ENCODE measurements around the gene ACSL3.
A peak's percentile ranks its signal among the peaks of the same experiment; 100 is the strongest.
"Not testable (repeated sequence)": the region's sequence is repeated elsewhere in the genome, so short reads cannot be mapped to it uniquely, and the experiment has no call there.

Gene ACSL3

GRCh38 chr2:222912117-222912516 lies 51.3 kb downstream of the ACSL3 start:
- DNase-seq (ENCODE audit: low read depth in 2 of 2): peak; percentile 53 to 57

GRCh38 chr2:222912776-222913175 lies 51.9 kb downstream of the ACSL3 start:
- no peak for DNase-seq (ENCODE audit: low read depth in 2 of 2)

DNA sequence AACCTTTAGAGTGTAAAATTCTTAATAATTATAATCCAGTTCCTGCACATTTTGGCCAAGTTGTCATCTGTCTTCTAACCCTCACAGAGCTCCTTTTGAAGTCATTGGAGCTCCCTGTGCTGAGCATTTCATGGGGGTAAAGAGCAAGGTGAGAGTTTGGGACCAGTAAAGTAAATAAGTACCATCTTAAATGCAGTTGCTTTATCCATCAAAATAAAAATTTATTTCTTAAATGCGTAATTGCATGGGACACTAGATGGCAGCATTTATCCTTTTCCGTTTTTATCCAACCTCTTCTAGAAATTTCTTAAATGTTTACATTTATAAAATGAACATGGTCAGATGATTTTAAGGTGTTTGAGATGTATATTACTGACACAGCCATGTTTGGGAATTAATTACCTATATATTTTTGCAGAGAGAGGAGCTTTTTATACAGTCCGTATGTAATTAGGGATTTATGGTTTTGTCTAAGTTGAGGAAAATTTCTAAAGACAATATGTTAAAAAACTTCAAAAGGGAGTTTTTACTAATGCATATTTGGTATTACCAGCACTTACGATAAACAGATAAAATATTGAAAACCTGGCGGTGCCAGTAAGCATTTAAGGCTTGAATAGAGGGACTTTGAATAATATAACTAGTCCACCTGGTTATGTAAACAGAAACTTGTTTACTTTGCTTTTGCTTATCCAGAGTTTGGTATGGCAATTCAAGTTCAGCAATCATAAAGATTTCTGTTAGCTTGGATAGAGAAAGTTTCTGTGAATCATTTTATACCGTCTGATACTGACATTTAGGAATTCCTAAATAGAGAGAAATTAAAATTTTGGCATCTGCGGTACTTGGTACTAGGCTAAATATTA lies 54.5 kb downstream of the ACSL3 start:
- no peak for DNase-seq (ENCODE audit: low read depth in 2 of 2)

DNA sequence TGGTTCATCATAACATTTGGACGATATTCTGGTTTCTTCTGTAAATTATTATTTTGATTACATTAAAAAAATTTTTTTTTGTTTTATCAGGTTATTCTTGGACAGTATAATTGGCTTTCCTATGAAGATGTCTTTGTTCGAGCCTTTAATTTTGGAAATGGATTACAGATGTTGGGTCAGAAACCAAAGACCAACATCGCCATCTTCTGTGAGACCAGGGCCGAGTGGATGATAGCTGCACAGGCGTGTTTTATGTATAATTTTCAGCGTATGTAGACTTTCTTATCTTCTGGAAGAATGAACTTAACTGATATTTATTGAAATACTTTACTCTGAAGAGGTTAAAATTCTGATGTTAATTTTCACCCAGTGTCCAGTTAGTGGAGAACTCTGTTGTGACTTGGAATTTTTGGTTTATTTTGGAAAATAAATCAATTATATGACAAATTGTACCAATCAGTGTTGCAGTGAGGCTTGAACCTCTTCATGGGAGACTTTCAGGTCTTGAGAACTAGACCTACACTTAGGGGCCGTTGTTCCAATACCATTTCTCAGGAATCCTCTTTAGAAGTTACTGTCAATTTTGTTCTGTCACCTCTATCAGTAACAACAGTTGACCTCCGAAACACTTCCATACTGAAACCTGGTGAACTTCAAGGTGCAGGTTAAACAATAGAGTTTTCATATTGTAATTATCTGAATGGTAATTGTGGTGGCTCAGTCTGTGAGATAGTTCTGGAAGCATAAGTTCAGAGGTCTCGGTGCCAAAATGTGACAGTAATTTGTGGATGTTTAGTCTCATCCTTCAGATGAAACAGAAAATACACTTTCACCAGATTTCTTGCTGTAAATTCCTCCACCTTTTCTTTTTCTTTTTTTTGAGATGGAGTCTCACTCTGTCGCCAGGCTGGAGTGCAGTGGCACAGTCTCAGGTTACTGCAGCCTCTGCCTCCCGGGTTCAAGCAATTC lies 55.7 kb downstream of the ACSL3 start:
- DNase-seq (ENCODE audit: low read depth in 2 of 2): no peak

DNA sequence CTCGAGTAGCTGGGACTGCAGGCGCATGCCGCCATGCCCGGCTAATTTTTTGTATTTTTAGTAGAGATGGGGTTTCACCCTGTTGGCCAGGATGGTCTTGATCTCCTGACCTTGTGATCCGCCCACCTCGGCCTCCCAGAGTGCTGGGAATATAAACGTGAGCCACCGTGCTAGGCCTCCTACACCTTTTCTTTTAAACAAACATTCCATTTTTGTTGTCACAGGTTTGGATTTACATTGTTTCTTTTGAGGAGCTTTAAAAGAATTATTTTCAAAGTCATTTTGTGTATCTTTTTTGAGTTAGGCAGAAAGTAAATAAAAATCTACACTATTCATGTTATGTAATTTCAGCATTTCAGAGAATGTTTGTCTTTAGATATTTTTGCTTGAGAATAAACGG lies 56.4 kb downstream of the ACSL3 start:
- not testable (repeated sequence) for DNase-seq (ENCODE audit: low read depth in 2 of 2)

DNA sequence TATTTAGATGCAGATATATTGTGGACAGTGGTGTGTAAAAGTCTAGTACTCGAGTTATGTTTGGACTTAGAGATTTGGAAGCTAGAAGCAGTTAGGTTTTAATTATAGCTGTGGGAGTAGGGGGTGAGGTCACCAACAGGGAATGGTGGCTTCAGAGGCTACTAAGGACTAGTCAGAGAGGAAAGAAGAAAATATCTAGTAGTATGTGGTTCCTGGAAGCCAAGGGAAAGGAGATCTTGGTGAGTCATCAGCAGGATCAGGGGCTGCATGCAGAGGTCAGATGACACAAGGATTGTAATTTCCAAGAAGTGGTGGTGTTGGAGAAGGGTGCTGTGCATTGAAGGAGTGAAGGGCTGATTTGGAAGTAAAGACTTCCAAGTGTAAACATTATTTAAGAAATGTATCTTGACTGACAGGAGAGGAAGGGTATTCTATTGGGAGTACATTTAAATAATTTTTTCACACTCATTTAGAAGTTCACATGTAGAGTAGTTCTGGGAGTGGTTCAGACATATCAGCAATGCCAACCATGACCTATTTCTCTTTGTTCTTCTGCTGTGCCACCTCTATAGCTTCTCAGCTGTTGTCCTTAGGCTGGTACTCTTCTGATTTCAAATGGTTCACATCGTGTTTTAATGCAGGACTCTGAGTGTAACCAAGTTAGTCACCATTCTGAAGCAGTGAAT lies 59.1 kb downstream of the ACSL3 start:
- peak; percentile 68 to 70 for DNase-seq (ENCODE audit: low read depth in 2 of 2)

DNA sequence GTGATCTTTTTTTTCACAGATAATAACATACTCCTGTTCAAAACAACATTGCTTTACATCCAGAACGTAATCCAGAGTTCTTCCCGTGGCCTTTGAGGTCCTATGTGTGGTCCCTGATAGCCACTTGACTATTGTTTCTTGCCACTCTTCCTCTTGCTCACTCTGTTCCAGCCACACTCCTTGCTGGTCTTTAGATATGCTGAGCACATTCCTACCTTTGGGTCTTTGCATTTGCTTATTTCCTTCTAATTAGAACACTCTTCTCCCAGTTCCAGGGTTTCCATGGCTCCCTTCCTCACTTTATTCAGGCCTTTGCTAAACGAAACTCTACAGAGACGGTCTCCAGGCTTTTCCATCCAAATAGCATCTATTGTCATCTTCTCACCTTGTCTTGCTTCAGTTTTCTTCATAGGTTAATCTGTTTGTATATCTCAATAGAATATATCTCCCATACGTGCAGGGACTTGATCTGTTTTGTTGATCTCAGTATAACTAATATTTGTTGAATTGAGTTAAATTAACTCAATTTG lies 59.9 kb downstream of the ACSL3 start:
- DNase-seq (ENCODE audit: low read depth in 2 of 2): no peak

GRCh38 chr2:222922019-222922800 lies 61.4 kb downstream of the ACSL3 start:
- no peak for DNase-seq (ENCODE audit: low read depth in 2 of 2)

- DNase-seq (ENCODE audit: low read depth in 2 of 2): no peak
Measured at GRCh38 chr2:222926915-222927314, 66.1 kb downstream of the ACSL3 start.

DNA sequence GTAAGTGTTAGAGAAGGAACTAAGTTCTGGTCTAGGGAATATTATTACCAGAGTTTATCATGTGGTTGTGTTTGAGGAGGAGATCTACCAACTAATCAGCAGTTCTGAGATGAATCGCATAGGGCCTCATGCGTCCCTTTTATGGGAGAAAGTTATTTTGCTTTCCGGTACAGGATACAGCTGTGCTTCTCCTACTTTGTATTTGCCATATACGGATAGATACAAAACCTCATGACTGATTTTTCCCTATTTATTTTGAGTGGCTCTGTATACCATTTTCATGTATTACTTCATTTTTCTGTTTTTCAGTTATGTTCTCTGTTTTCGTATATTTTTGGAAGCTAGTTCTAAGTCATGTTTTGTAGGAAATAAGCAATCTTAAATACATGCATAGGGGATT lies 66.8 kb downstream of the ACSL3 start:
- no peak for DNase-seq (ENCODE audit: low read depth in 2 of 2)

GRCh38 chr2:222928335-222928734 lies 67.5 kb downstream of the ACSL3 start:
- no peak for DNase-seq (ENCODE audit: low read depth in 2 of 2)

- no peak for DNase-seq (ENCODE audit: low read depth in 2 of 2)
Measured at GRCh38 chr2:222930862-222931261, 70.0 kb downstream of the ACSL3 start.

GRCh38 chr2:222931659-222932058 lies 70.8 kb downstream of the ACSL3 start:
- no peak for DNase-seq (ENCODE audit: low read depth in 2 of 2)

DNA sequence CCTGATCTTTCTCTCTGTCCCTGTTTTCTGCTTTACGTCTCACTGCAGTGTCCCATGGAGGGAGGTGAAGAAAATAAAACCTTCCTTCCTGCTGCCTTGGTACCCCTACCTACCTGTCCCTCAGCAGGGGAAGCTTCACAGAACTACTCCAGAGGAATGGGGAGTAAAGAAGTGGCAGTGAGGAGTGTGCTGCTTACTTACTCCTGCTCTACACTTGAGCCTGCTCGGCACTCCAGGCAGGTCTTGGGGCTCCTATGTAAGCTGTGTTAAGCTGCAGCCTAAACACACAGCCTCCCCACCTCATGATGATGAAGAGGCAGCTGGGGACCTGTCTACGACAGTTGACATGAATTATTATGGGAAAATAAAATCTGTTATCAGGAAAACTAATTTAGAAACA lies 72.6 kb downstream of the ACSL3 start:
- no peak for DNase-seq (ENCODE audit: low read depth in 2 of 2)

DNA sequence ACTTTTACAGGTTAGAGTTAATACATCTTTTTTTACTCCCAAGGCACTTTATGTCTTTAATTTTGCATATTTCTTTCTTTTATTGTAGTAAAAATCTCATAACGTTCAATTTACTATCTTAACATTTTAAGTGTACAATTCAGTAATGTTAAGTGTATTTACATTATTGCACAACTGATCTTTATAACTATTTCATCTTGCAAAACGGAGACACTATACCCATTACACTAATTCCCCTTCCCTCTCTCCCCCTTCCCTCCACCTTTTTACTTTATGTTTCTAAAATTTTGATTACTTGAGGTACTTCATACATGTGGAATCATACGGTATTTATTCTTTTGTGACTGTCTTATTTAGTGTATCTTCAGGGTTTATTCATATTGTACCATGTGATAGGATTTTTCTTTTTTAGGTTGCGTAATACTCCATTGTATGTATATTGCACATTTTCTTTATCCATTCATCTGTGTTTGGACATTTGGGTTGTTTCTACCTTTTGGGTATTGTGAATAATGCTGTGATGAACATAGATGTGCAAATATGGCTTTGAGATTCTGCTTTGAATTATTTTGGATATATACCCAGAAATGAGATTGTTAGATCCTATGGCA lies 75.0 kb downstream of the ACSL3 start:
- DNase-seq (ENCODE audit: low read depth in 2 of 2): no peak

DNA sequence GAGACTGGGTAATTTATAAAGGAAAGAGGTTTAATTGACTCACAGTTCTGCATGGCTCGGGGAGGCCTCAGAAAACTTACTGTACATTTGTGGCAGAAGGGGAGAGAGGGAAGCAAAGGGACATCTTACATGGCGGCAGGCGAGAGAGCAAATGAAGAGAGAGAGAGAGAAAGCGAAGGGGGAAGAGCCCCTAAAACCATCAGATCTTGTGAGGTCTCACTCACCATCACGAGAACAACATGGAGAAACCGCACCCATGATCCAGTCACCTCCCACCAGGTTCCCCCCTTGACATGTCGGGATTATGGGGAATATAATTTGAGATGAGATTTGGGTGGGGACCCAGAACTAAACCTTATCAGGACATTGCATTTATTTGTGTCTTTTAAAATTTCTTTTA lies 75.9 kb downstream of the ACSL3 start:
- no peak for DNase-seq (ENCODE audit: low read depth in 2 of 2)

- no peak for DNase-seq (ENCODE audit: low read depth in 2 of 2)
Measured at GRCh38 chr2:222938327-222938726, 77.5 kb downstream of the ACSL3 start.

GRCh38 chr2:222939208-222939856 lies 78.5 kb downstream of the ACSL3 start:
- DNase-seq (ENCODE audit: low read depth in 2 of 2): peak in 1 of 2 experiments; percentile 33

GRCh38 chr2:222939979-222940378 lies 79.1 kb downstream of the ACSL3 start:
- DNase-seq (ENCODE audit: low read depth in 2 of 2): no peak

DNA sequence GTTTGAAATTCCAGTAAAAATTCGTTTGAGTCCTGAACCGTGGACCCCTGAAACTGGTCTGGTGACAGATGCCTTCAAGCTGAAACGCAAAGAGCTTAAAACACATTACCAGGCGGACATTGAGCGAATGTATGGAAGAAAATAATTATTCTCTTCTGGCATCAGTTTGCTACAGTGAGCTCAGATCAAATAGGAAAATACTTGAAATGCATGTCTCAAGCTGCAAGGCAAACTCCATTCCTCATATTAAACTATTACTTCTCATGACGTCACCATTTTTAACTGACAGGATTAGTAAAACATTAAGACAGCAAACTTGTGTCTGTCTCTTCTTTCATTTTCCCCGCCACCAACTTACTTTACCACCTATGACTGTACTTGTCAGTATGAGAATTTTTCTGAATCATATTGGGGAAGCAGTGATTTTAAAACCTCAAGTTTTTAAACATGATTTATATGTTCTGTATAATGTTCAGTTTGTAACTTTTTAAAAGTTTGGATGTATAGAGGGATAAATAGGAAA lies 80.7 kb downstream of the ACSL3 start:
- DNase-seq (ENCODE audit: low read depth in 2 of 2): no peak

Data from fibroblast of skin of left quadriceps (primary cell).